D341Med (cell line): Measurements from ENCODE around the gene DDX19B.
"Not testable (repeated sequence)": the region's sequence is repeated elsewhere in the genome, so short reads cannot be mapped to it uniquely, and the experiment has no call there.

ENCODE experiments used
- DNase-seq: peaks from one replicate; pipeline ENCODE4 v3.0.0; 2012; ENCODE audit warnings: low spot score

Gene DDX19B

DNA sequence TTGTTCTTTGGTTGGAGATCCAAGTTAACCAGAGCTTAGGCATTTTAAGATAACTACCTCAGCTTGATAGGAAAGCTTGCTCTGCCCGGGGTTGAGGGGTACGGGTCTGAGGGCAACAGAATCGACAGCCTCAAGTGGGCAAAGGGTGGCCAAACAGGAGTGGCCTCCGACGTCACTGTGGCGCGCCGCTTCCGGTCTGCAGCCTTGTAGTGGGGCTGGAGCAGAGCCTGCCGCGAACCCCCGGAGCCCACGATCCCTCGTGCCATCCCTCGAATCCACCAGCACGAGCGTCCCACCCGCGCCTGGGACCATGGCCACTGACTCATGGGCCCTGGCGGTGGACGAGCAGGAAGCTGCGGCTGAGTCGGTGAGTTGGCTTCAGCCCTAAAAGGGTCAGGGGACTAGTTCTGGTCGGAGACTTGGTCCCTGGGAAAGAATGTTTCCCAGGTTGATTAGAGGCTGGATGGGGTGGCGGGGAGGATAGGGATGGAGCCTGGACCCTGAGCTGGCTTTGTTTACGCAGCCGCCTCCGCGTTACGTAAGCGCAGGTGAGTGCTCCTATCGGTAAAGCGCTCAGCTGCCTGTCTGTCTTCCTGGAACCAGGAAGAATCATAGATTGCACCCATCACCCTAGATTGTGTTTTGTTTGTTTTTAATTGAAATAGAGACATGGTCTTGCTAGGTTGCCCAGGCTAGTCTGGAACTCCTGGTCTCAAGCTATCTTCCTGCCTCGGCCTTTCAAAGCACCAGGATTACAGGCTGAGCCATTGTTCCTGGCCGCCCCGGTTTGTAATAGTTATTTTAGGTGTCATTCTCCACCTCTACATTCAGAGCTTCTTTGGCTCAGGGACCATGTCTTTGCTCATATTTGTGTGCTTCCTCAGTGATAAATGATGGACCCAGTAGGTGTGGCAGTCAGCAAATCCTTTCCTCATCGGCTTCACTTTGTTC lies at the start of gene DDX19B:
TSS of gene DDX19B (plus strand) at position 199 of the 951 bp plus-strand sequence. CDS start at position 311, 112 bp downstream.
- peak; percentile 82 for DNase-seq

DNA sequence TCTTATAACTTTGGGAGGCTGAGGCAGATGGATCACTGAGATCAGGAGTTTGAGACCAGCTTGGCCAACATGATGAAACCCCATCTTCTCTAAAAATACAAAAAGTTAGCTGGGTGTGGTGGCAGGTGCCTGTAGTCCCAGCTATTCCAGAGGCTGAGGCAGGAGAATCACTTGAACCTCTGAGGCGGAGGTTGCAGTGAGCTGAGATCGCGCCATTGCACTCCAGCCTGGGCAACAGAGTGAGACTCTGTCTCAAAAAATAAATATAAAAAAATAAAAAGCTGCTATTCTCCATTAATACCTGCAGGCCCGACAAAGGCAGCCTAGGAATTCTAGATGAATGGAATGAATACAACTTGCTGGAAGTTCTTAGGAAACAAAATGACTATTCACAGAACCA lies 49.3 kb upstream of the DDX19B start:
- not testable (repeated sequence) for DNase-seq

DNA sequence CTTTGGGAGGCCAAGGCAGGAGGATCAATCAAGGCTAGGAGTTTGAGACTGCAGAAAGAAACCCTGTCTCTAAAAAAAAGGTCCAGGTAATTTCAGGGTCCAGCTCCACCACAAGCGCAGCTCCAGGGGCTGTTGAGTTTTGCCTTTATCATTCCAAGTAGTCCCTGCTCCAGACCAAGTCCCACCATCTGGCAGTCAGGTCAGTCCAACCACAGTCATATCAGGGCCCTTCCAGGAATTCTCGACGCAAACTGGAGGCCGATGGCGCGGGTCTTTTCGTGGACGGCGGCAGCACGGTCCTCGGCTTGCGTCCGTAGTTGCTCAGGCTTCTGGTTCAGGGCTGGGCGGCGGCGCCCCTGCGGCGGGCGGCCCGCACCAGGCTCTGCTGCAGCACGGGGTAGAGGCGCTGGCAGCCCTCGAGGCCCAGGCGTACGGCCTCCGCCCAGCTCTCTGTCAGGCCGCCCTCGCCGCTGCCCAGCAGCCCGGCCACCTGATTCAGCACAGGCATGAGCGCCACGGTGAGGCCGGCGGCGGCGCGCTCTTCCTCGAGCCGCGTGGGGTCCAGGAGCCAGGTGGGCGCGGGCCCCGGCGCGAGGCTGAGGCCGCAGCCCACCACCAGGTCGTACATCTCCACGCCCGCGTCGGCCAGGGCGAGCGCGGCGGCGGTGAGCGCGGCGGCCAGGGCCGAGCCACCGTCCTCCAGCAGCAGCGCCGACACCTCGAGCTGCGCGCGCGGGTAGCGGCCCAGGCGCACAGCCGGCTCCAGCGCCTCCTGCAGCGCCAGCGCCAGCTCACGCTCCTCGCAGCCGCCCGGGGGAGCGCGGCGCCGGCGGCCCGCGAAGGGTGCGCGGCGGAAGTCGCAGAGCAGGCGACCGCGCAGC lies 48.0 kb upstream of the DDX19B start:
- peak; percentile 77 for DNase-seq

DNA sequence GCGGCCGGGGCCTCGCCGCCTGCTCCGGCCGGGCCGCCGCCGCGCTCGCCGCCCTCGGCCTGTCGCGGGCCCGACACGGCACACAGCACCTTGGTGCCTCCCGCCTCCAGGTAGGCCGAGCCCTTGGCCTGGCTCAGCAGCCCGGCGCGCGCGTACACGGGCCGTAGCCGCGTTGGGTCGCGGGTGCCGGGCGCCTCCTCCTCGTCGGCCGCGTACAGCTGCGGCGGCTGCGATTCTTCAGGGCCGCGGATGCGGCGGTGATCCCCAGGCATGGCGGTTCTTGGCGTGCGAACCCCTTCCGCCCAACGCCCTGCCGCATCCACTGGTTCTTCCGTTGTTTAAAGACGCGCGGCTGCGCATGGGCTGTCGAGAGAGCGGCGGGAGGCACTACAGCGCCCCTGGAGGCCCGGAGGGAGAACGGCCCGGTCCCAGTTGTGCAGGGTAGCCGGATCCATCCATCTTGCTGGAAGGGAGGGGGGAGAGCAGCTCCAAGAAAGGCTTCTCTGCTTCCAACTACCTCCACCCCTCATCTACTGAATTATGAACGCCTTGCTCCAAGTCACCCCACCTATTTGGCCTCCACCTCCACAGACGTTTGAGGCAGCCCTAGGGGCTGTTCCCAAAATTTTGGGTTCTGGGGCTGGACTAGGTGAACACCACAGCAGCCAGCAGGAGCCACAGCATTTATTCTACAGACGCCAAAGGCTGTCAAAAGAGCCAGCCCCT lies 47.2 kb upstream of the DDX19B start, which contains the start of gene EXOSC6:
TSS of gene EXOSC6 (minus strand) at position 312 of the 726 bp plus-strand sequence. CDS start at position 272, 40 bp downstream.
- DNase-seq = peak; percentile 93

DNA sequence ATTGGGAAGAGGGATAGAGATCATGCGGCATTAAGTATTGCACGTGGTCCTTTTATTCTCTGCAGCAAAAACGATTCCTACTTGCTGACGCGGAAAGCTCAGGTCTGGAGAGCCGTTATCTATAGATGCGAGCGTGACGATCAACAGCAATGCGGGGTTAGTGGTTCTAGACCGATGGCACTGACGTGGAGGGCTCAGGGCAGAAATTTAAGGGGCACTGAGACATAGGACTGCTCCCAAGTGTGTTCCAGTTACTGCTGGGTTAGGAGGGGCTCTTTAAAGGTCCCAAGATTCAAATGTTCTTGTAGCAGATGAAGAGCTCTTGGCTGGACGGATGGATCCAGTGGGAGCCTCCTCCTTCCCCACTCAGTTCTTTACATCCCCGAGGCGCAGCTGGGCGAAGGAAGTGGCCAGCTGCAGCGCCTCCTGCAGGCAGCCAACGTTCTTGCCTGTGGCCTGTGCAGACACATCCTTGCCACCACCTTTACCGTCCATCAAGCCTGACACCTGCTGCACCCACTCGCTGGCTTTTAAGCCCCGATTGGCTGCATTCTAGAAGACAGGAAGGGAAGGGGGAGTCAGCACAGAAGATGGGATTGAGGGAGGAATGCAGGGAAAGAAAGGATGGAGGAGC lies 46.5 kb upstream of the DDX19B start:
- peak; percentile 53 for DNase-seq

DNA sequence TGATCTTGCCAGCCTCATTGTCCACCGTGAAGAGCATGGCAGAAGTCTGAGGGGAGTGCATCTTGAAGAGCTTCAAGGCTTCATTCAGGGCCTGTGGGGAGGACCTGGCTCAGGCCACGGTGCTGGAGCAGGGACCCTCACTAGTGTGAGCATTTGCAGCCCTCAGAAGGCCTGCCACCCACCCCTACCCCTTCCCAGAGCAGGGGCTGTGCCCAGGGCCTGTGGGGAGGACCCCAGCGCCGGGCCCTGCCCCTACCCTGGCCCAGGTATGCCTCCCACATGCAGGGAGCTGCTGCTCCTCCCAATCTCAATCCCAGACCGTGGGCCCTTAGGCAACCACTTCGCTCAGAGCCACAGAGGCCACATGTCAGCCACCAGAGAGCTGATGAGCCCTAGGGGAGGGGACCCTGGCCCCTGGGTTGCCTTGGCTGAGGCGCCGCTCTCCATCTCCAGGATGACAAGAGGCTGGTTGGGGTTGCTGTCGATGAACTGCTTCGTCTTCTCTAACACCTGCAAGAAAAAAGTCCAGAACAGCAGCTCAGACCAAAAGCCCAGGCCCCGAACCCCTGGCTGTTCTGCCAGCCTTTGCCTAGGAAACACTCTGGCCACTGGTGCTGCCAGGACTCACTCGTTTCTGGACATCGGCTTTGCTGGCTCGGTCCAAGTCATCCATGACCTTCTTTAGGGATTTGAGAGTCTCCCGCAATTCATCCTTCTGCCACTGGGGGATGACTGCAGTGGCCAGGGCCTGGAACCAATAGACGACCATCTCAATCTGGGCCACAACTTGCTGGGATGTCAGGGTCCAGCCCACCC lies 45.5 kb upstream of the DDX19B start:
- DNase-seq = peak; percentile 59

DNA sequence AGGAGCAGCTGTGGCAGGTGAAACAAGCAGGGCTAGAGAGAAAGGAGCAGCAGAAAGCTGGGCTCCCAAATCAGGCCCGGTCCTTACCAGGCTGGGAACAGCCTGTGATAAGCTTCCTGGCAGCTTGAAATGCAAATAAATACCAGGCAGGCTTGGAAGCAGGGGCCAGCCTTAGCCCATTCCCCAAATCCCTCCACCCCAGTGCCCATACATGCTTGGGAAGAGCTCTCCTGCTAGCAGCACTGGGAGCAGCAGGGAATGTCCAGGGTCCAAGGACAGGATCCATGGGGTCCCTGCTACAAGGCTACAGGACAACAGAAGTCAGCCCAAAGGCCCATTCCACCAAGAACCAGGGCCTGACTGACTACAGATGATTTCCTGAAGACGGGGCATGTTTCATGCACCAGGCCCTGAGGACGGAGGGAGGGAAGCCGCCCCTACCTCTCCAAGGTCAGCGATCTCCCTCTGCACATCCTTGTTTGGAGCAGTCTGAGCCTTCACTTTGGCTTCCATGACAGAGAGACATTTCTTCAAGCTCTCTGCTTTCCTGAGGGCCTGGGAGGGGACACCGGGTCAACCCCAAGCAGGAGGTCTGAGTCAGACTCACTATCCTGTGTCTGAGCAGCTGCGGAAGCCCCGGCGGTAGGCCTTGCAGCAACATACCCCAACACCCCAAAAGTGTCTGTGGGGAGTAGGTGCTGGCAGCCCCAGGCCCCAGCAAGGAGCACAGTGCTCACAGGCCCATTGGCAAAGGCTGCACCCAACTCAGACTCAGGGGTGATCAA lies 44.6 kb upstream of the DDX19B start:
- peak; percentile 14 for DNase-seq

DNA sequence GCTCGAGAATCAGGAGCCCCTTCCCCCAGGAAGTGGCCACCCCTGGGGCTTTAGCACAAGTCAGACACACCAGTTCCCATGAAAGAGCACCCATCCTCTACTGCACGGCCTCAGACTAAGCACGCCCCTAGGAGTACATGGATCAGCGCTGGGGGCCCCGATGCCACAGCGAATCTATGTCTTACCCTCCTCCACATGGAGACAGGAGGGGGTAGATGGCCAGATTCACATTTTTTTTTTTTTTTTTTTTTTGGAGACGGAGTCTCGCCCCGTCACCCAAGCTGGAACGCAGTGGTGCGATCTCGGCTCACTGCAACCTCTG lies 44.1 kb upstream of the DDX19B start:
- DNase-seq = no peak

DNA sequence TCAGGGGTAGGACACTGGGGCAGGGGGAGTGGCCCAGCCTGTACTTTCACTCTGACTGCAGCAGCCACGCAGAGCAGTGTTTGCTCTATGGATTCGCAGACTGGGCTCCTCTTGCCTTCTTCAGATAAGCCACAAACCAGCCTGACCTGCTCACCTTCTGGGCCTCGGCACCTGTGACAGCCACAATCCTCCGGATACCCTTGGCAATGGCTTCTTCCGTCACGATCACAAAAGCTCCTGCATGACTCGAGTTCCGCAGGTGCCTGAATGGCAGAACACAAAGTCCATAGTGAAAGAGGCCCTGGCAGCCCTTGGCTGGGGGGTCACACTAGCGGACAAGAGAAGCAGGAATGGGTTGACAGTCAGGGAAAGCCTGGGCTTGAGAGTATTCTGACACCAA lies 43.4 kb upstream of the DDX19B start:
- peak; percentile 7 for DNase-seq

DNA sequence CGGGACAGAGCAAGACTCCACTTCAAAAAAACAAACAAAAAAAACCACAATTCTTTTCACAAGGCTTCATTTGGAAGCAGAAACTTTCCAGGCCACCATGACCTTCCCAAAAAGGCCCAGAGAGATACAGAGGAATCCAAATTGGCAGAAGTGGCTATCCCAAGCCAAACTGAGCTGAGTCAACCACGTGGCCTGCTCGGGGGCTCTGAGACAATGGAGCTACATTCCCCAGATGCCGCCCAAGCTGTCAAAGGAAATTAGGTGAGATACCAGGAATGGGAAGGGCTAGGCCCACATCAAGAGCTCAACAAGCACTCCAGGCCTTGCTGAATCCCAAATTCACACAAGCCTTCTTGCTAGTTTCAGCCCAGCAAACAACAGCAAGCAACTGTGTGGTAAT lies 41.6 kb upstream of the DDX19B start:
- DNase-seq = peak; percentile 10

DNA sequence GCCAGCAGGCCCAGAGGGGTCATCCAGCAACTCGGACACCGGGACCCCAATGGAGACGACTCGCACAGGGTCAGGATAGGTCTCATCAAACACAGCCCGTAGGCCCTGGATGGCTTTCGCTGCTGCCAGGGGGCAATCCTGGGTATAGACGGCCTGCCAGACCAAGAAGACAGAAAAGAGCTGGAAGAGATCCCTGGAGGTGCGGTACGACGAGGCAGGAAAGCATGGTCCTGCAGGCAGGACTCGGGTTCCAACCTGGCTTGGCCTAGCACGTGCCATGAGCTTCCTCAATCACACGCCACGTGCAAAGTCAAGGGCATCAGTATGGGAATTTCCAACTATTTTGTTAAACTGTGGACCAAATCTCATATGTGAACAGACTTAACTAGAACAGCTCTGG lies 40.9 kb upstream of the DDX19B start:
- peak; percentile 4 for DNase-seq

DNA sequence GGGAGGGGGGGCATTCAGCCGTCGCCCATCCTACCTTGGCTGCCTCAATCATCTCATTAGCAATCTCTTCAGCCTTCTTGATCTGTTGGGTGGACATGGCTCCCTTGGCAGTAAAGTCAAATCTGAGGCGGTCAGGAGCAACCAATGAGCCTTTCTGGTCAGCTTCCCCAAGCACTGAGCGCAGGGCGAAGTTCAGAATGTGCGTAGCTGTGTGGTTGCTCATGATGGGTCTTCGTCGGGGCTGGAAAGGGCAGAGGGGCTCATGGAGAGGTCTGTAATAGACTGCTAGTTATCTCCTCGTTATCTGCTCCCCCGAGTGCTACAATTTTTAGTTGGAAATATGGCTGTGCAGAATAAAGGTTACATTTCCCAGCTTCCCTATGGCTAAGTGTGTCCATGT lies 40.0 kb upstream of the DDX19B start:
- DNase-seq = no peak

DNA sequence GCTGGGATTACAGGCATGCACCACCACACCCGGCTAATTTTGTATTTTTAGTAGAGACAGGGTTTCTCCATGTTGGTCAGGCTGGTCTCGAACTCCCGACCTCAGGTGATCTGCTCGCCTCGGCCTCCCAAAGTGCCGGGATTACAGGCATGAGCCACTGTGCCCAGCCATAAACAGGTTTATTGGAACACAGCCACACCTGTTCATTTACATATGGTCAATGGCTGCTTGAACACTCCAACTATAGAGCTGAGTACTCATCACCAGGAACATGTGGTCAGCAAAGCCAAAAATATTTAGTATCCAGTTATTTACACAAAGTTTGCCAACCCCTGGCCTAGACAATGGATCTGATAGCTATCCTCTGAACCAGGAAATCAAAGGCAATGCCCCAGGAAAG lies 39.1 kb upstream of the DDX19B start:
- not testable (repeated sequence) for DNase-seq

DNA sequence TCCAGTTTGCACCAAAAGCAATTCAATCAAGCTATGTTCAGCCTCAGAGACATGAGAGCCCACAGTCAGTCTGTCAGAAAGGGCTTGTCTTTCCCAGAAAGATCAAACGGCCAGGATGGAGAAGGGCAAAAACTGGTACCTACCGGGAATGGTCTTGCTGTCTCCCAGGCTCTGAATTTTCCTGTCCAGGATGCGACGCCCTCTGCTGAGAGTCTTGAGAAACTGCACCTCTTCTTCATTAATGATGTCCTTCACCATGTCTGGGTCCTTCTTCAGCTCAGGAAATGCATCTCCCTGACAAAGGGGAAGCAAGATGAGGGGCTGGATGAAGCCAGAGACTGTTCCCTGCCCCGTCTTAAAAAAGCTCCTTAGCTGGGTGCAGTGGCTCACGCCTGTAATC lies 31.5 kb upstream of the DDX19B start:
- DNase-seq = peak; percentile 72

DNA sequence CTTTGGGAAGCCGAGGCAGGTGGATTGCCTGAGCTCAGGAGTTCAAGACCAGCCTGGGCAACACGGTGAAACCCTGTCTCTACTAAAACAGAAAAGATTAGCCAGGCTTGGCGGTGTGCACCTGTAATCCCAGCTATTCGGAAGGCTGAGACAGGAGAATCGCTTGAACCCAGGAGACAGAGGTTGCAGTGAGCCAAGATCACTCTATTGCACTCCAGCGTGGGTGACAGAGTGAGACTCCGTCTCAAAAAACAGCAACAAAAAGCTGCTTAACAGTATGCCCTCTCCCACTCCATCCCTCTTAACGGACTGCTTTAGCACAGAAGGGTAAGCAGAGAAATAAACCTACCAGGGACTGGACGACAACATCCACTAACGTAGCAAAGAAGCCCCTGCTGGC lies 31.1 kb upstream of the DDX19B start:
- DNase-seq = not testable (repeated sequence)

DNA sequence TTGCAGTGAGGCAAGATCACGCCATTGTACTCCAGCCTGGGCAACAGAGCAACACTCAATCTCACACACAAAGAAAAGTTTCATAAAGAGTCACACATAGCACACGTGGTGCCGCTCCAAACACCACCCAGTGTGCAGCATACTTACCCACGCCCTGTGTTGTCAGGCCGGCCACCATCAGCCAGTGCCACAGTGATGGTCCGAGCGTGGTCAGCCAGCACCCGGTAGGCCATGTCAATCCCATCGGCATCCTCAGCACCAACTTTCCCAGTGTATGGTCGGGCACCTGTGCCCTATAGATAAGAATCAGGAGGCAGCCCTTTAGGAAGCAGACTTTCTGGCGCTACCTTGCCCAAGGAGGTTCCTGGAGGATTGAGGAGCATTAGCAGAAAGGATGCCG lies 29.5 kb upstream of the DDX19B start:
- no peak for DNase-seq

DNA sequence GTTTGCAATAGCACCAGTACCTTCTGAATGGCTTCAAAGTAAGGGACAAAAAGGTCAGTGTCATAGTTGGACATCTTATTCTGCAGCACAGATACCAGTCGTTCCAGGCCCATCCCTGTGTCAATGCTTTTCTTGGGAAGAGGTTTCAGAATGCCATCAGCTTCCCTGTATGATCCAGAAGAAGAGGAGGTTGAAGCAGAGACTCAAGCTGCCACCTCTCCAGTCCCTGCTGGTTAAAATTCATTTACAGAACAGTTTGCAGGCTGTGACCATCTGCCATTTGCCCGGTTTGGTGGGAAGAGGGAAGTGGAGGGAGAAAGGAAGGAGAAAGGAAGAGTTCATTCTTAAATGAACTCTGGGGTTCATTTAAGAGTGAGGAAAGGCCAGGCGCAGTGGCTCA lies 28.8 kb upstream of the DDX19B start:
- DNase-seq = no peak

DNA sequence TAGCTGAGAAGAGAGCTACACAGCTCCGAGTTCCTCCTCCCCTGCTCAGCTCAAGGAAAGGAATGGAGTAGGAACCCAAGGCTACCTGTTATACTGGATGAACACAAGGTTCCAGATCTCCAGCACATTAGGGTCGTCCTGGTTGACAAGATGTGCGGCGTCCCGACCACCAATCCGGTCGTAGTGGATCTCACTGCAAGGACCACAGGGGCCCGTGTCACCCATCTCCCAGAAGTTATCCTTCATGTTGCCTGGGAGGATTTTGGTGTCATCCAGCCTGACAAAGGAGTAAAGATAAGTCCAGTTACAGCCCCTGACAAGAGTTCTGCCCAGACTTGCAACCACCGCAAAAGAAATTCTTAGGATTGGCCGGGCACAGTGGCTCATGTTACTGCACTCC lies 27.3 kb upstream of the DDX19B start:
- no peak for DNase-seq

DNA sequence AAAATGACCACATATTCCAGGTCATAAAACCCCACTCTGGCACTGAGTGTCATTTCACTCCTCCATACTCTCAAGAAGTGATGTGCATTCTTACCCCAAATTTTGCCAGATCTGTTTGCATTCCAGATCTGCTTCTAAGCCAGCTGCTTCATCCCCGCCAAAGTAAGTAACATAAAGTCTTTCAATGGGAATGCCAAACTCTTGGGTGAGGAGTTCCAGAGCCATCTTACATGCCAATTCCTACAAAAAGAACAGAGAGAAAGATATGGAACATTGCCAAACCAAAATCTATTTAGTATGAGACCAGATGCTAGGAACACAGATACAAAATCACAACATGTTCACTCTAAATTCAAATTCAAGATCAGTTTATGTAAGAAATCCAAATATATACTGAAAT lies 22.6 kb upstream of the DDX19B start:
- no peak for DNase-seq
